Memory B cell (primary cell): Measurements from ENCODE around the gene NAPA.
"Not testable (repeated sequence)": the region's sequence is repeated elsewhere in the genome, so short reads cannot be mapped to it uniquely, and the experiment has no call there.

ENCODE experiments used
- ATAC-seq: fragments of 150-1000 bp; cut with Tn5 transposase; 2 replicates; pipeline ENCODE4 v1.10.0; 2021; ENCODE audit warnings: low read depth, mild to moderate bottlenecking, moderate library complexity
- DNase-seq, 2 donors: peaks; one replicate each; pipeline ENCODE4 v3.0.0; 2022; ENCODE audit warnings: low spot score in 2 of 2
- H3K27ac Mint-ChIP-seq: one replicate; pipeline ENCODE4 v1.8.0; 2022; ENCODE audit warnings: mild to moderate bottlenecking, moderate library complexity, mixed read lengths
- H3K27me3 Mint-ChIP-seq: one replicate; pipeline ENCODE4 v1.8.0; 2022; ENCODE audit warnings: mixed read lengths
- H3K36me3 Mint-ChIP-seq: one replicate; pipeline ENCODE4 v1.8.0; 2022; ENCODE audit warnings: mild to moderate bottlenecking, mixed read lengths
- H3K4me1 Mint-ChIP-seq: one replicate; pipeline ENCODE4 v1.8.0; 2022; ENCODE audit warnings: mixed read lengths
- H3K4me3 Mint-ChIP-seq: one replicate; pipeline ENCODE4 v1.8.0; 2022; ENCODE audit warnings: mild to moderate bottlenecking, moderate library complexity, mixed read lengths
- H3K9me3 Mint-ChIP-seq: one replicate; pipeline ENCODE4 v1.8.0; 2022; ENCODE audit warnings: mixed read lengths

Gene NAPA

DNA sequence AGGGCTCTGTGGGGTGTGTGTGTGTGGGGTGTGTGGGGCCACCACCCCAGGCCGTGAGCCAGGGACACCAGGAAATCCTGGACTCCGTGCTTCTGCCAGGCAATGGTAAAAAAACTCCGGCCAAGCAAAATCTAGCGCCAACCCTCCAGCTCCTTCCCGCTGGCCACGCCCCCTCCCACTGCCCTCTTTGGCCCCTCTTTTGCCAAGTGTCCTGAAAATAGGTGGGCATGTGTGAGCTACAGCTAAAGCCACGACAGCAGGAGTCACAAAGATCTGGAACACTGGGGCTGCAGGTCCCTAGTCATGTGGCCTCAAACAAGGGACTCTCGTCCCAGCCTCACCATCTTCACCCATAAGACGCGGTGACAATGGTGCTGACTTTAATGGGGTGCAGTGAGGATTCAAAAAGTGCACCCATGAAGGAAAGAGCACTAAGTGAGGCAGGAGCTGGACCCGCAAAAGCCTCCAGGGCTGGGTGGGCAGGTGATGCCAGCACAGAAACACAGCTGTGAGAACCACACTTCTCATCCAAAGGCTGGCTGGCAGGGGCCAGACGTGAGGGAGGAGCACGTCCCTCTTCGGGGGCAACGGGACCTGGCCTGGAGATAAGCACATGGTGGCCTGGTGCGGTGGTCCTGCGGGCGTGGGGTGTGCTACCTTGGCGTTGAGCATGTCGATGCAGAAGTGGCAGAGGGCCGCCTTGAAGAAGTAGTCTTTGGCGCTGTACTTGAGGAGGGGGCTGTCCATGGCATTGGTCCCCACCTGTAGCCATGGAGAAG is 23.3 kb downstream of the NAPA start:
- Mint-ChIP-seq H3K4me3 (no peak overlapping the region), H3K27ac (no peak overlapping the region)

DNA sequence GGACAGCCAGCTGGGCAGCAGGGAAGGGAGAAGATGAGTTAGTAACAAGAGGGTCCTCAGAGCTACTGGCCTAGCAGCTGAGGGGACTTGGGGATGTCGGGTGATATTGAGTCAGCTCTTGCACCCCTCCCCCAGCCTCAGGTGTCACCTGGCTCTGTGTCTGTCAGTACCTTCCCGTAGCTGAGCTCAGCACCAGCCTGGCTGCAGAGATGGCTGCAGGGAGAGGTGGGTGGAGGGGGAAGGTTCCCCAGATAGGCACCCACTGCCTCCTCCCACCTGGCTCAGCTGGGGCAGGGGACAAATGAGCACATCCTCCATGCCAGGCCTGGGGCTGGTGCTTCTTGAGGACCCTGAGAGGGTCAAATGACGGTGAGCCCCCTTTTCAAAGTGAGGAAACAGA is 24.0 kb downstream of the NAPA start:
- Mint-ChIP-seq H3K9me3 (no peaks in the 10 kb centered on the region), H3K27ac (no peak overlapping the region), H3K36me3 (peaks cover 12% of the 10 kb centered on the region), H3K4me3 (no peak overlapping the region), H3K27me3 (no peaks in the 10 kb centered on the region), H3K4me1 (peaks cover 9% of the 10 kb centered on the region)
- ATAC-seq, result peak; percentile 23
- no peak for DNase-seq

More for the DNA sequence above, 23.3 kb downstream of the NAPA start:
- H3K27me3 Mint-ChIP-seq, result no peaks in the 10 kb centered on the region
- ATAC-seq (no peak), DNase-seq (no peak)
- no peaks in the 10 kb centered on the region for H3K9me3 Mint-ChIP-seq
- H3K4me1 Mint-ChIP-seq, result peaks cover 6% of the 10 kb centered on the region
- H3K36me3 Mint-ChIP-seq, result peaks cover 12% of the 10 kb centered on the region

DNA sequence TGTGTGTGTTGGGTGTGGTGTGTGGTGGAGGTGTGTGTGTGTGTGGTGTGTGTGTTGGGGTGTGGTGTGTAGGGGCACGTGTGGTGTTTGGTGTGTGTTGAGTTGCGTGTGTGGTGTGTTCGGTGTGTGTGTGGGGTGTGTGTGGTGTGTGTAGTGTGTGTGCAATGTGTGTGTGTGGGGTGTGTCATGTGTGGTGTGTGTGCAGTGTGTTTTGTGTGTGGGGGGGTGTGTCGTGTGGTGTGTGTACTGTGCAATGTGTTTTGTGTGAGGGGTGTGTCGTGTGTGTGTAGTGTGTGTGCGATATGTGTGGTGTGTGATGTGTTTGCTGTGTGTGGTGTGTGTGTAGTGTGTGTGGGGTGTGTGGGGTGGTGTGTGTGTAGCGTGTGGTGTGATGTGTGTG is 24.8 kb downstream of the NAPA start:
- H3K36me3 Mint-ChIP-seq, result peaks cover 12% of the 10 kb centered on the region
- no peak for ATAC-seq

DNA sequence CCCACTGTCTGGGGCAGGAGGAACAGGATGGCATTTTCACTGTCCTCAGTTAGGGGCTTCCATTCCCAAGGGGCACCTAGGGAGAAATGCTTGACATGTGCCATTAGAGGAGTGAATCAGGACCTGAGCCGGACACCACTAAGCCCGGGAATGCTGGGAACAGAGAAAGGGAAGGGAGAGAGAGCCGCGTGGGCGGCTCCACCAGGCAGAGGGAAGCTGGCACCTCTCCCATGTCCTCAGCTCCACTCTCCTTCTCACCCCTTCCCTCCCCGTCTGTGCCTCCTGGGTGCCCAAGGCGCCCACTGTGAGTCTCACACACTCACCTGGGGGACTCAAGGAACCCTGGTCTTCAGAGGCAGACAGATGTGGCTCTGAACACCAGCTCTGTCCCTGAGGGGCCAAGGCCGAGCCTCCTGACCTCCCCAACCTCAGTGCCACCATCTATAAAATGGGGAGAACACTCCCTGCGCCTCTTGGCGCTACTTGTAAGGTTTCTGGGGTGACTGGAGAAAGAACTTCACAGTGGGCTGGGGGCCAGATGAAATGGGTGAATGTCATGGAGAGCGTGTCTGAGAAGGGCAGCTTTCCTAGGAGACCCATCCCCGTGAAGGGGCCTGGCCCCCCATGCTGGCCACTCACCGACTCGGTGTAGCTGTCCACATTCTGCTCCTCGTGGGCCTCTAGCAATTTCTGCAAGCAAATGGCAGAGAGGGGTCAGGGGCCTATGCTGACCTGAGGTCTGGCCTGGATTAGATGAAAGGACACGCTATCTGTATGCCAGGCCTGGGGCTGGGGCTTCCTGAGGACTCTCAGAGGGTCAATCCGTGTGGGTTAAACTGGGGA is 25.6 kb downstream of the NAPA start:
- Mint-ChIP-seq H3K4me3 (no peak overlapping the region), H3K27me3 (no peaks in the 10 kb centered on the region), H3K36me3 (peaks cover 12% of the 10 kb centered on the region), H3K27ac (peak overlapping the region; percentile 26), H3K9me3 (no peaks in the 10 kb centered on the region), H3K4me1 (peaks cover 17% of the 10 kb centered on the region)
- ATAC-seq (no peak), DNase-seq (no peak)

More for the DNA sequence above, 24.8 kb downstream of the NAPA start:
- Mint-ChIP-seq H3K27me3 (no peaks in the 10 kb centered on the region), H3K4me1 (peaks cover 15% of the 10 kb centered on the region), H3K9me3 (no peaks in the 10 kb centered on the region), H3K27ac (peak overlapping the region; percentile 26), H3K4me3 (no peak overlapping the region)
- no peak for DNase-seq

DNA sequence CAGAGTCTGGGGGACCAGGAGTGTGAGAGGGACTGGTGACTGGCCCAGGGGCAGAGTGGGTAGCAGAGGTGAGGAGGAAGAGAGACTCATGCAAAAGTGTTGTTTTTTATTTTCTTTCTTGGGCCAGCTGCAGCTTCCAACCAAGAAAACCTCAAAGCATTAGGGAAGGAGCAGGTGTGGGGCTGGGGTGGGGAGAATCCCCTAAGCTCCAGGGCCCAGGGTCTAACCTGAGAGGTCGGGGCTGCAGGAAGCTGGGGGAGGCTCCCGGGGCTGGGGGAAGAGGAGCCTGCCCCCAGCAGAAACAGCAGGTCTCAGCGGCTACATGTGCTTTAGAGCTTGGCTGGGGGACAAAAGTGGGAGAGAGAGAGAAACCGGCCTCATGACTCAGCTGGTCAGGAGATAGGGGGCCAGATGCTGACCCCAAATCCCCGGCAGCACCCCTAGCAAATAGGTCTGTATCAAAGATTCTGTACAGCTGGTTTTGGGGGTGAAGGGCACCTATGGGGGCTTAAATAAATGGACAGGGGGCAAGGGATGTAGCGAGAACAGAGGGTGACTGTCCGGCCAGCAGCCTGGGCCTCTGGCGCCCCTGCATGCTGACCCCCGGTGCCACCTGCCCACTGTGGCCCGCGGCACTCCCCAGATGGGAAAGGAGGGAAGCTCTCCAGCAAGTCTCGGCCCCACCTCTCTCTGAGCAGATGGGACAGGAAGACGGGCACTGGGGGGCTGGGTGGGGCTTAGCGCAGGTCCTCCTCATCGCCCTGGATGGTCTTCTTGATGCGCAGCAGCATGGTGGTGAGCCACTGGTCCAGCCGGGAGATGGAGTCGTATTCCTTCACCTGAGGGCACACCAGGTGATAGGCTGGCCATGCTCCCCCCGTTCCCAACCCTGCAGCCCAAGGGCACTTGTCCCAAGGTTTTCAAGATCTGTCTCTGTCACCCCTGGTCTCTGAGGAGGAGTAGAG is 27.0 kb downstream of the NAPA start:
- ATAC-seq, result no peak
- Mint-ChIP-seq H3K27ac (peak overlapping the region; percentile 35), H3K4me1 (peaks cover 20% of the 10 kb centered on the region), H3K27me3 (no peaks in the 10 kb centered on the region), H3K9me3 (no peaks in the 10 kb centered on the region), H3K36me3 (peaks cover 7% of the 10 kb centered on the region), H3K4me3 (no peak overlapping the region)
- DNase-seq, result no peak

DNA sequence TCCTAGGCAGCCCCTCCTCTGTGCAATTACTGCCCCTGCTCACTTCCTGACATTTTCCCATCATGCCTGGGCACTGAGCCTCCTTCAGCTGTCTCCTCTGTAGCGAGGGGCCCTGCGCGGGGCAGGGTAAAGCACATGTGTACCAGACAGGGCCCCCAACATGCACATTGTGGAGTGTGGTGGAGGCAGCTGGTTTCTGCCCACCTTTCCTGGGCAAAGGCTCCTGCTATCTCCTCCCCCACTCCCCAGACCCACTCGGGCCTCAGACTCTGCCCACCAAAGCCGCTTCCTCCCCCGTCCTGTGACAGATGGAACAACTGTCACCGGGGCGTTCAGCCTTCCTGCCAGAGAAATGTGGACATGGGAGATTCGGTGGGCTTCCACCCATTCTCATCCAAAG is 28.0 kb downstream of the NAPA start:
- H3K4me3 Mint-ChIP-seq, result no peak overlapping the region
- no peak overlapping the region for H3K27ac Mint-ChIP-seq
- H3K27me3 Mint-ChIP-seq, result no peaks in the 10 kb centered on the region
- no peak for ATAC-seq
- peaks cover 20% of the 10 kb centered on the region for H3K4me1 Mint-ChIP-seq
- H3K36me3 Mint-ChIP-seq, result peaks cover 7% of the 10 kb centered on the region
- H3K9me3 Mint-ChIP-seq, result no peaks in the 10 kb centered on the region
- no peak for DNase-seq

DNA sequence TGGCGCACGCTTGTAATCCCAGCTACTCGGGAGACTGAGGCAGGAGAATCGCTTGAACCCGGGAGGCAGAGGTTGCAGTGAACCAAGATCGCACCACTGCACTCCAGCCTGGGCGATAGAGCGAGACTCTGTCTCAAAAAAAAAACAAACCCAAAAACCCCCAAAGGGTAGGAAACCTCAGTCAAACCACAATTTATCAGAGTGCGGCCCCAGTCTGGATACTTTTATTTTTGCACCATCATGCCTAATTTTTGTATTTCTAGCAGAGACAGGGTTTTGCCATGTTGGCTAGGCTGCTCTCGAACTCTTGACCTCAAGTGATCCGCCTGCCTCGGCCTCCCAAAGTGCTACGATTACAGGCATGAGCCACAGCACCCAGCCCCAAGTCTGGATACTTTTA is 28.6 kb downstream of the NAPA start:
- not testable (repeated sequence) for ATAC-seq, DNase-seq, H3K36me3 Mint-ChIP-seq, H3K27ac Mint-ChIP-seq, H3K27me3 Mint-ChIP-seq, H3K9me3 Mint-ChIP-seq, H3K4me3 Mint-ChIP-seq
- peaks cover 20% of the 10 kb centered on the region for H3K4me1 Mint-ChIP-seq

DNA sequence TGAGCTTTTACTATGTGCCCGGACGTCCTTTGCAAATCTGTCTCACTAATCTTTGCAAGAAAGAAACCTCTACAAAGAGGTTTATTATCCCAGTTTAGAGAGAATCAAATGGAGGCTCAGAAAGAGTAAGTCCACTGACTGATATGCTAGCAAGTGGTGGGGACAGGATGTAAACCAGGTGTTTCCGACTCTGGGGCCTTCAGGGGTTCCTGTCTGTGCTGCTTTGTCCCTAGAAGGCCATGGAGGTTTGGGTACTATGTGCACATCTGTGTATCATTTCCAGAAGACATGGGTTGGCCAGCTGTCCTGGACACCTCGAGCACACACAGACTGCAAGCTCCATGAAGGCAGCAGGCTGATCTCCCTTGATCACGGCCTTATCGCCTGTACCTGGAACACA is 29.7 kb downstream of the NAPA start:
- Mint-ChIP-seq H3K27ac (peak overlapping the region; percentile 92), H3K4me1 (peaks cover 21% of the 10 kb centered on the region), H3K36me3 (peaks cover 5% of the 10 kb centered on the region), H3K27me3 (no peaks in the 10 kb centered on the region), H3K4me3 (peak overlapping the region; percentile 93), H3K9me3 (no peaks in the 10 kb centered on the region)
- no peak for DNase-seq
- ATAC-seq, result no peak

DNA sequence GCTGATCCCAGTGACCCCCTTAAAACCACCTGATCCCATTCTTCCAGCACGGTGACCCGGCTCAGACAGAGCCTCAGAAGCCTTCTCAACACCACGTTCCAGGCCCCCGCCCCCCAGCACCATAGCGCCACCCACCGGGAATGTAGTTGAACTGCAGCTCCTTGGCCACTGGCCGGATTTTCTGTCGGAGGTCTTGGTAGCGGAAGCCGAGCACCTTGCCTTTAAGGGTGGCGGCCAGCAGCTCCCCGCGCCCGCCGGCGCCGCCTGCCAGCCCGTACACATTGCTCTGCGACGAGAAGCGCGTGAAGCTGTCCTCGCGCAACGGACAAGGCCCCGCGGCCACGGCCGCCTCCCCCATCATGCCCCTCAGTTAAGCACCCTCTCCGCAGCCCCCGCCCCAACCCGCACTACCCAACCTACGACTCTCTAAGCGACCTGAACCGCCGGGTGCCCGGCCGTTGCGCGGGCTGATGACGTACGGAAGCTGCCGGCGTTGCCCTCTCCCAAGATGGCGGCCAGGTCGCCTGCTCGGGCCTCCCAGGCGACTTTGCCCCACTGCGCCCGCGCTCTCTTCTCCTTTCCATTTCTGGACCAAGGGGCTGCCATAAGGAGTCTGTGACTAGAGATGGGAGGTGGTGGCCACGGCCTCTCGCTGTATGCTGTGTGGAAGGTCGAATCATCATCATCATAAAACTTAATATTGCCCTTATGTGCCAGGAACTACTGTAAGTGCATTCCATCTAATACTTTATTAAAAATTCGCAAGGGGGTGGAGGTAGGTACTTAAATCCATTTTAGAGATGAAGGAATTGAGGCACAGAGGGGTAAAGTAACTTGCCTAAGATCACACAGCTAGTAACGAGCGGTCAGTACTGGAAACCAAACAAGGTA is 30.8 kb downstream of the NAPA start, which contains the start of gene KPTN:
TSS of gene KPTN (minus strand) at position 420 of the 891 bp plus-strand sequence. CDS start at position 361, 59 bp downstream.
- peaks cover 2% of the 10 kb centered on the region for H3K36me3 Mint-ChIP-seq
- DNase-seq (peak; percentile 88 to 94), ATAC-seq (peak; percentile 92)
- H3K4me1 Mint-ChIP-seq, result peaks cover 17% of the 10 kb centered on the region
- H3K4me3 Mint-ChIP-seq, result peak within 1 kb of the TSS; percentile 93
- H3K27ac Mint-ChIP-seq, result peak within 1 kb of the TSS; percentile 92
- H3K9me3 Mint-ChIP-seq, result no peaks in the 10 kb centered on the region
- H3K27me3 Mint-ChIP-seq, result no peaks in the 10 kb centered on the region

DNA sequence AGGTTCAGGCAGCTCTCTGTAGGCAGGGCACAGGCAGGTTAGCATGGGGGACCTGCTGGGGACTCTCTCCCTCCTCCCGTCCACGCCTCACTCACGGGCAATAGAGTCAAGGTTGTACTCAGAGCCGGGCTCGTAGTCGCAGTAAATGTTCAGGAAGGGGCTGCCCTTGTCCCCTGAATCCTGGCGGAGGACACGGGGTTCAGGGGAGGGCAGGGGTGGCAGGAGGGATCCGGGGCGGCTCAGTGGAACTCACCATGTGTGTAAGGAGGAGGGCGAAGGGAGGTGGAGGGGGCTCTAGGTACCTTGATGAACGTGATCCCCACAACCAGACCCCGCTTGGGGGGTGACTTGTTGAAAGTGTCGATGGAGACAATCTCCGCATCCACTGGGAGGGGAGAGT is 31.7 kb downstream of the NAPA start:
- Mint-ChIP-seq H3K4me1 (peaks cover 17% of the 10 kb centered on the region), H3K27ac (no peak overlapping the region), H3K36me3 (peaks cover 2% of the 10 kb centered on the region), H3K4me3 (peak overlapping the region; percentile 11), H3K27me3 (no peaks in the 10 kb centered on the region), H3K9me3 (no peaks in the 10 kb centered on the region)
- DNase-seq (no peak), ATAC-seq (no peak)

DNA sequence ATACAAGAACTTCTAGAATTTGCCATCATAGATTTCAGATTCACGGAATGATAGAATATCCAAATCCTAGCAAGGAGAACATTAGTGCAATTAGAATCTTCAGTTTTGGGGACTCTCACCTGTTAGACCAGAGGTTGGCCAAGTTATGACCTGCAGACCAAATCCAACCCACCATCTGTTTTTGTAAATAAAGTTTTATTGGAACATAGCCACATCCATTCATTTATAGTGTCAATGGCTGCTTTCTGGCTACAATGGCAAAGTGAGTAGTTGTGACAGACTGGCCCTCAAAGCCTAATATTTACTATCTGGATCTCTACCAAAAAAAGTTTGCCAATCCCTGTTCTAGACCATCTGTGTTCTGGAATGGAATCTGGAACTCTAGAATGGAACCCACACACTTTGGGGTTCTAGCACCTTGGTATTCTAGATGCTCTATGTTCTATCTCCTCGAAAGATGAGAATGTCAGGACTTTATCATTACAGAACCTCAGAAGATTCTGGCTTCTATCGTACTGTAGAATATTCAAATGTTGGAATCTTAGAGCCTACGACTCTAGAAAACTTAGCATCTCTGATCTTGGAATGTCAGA is 33.3 kb downstream of the NAPA start:
- Mint-ChIP-seq H3K36me3 (peaks cover 2% of the 10 kb centered on the region), H3K27ac (no peak overlapping the region), H3K9me3 (no peaks in the 10 kb centered on the region), H3K4me3 (no peak overlapping the region), H3K4me1 (peaks cover 16% of the 10 kb centered on the region), H3K27me3 (no peaks in the 10 kb centered on the region)
- ATAC-seq (no peak), DNase-seq (no peak)

DNA sequence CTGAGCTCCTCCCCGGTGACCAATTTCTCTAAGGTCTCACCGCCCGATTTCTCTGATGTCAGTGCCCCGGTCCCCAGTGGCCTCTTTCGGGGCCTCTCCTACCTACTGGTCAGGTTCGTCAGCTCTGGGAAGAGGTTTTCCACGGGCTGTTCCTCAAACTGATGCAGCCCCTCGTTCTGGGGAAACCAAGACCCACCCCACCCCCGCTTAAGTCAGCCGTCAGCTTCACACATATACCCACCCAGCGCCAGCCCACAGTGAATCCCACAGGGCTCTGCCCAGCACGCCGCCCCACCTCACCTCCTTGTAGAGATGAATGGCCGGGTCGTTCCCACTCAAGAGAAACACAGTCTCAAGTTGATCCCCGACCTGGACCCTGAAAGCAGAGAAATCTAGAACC is 34.2 kb downstream of the NAPA start:
- no peak overlapping the region for H3K4me3 Mint-ChIP-seq
- peaks cover 13% of the 10 kb centered on the region for H3K4me1 Mint-ChIP-seq
- H3K36me3 Mint-ChIP-seq, result peaks cover 2% of the 10 kb centered on the region
- H3K27ac Mint-ChIP-seq, result no peak overlapping the region
- ATAC-seq (no peak), DNase-seq (no peak)
- H3K9me3 Mint-ChIP-seq, result no peaks in the 10 kb centered on the region
- H3K27me3 Mint-ChIP-seq, result no peaks in the 10 kb centered on the region
